NCI-H2107 treated with DMSO at 0.1 percent for 48 hours (cell line): ENCODE data around the gene SMIM43.

Source experiments
- DNase-seq: peaks from one replicate; lab custom pipeline; 2025; ENCODE audit not compliant: unreplicated experiment; lab: John Stamatoyannopoulos, UW

SMIM43 gene

DNA sequence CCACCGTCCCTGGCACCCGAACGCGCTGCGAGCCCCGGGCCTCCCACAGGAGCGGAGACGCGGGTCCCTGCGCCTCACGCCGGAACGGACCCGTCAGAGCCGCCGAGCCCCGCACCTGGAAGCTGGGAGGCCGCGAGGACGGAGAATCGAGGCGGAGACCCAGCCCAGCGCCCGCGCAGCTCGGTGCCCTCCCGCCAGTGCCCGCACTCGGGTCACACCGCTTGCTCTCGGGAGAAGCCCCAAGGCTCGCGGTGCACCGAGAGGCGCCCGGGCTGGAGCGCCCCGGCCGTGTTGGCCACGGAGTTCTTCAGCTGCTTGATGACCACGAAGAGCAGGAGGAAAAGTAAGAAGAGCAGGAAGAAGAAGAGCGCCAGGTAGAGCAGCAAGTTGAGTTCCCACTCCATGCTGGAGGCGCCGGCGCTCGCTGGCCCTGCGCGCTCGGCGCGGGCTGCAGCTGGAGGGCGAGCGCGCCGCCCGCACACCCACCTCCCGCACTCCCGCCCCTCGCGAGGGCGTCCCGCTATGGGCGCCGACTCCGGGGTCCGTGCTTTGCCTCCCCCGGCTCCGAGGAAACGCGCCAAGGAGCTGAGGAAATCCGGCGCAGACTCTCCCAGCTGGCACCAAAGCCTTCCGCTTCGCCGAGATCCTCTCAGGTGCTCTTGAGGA lies at the start of gene SMIM43:
SMIM43 (minus strand) TSS at position 463 of the 666 bp plus-strand sequence; CDS start at position 404, 59 bp downstream.
- no peak for DNase-seq

DNA sequence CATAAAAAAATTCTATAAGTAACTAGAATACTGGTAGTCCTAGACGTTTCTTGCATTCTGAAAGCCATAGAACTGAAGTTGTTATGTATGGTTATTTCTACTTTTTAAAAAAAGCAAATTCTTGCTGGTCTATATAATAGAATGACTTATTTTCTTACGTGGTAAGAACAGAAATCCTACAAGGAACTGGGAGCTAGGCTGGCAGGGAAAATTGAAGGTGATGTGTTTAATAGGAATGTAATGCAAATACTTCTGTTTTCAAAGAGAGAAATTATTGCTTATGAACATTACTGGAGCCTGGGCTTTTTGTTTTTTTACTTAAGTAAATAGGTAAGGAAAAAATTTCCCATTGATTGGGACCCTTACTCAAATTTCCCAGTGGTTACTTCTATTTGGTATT lies 49.8 kb upstream of the SMIM43 start:
- no peak for DNase-seq

DNA sequence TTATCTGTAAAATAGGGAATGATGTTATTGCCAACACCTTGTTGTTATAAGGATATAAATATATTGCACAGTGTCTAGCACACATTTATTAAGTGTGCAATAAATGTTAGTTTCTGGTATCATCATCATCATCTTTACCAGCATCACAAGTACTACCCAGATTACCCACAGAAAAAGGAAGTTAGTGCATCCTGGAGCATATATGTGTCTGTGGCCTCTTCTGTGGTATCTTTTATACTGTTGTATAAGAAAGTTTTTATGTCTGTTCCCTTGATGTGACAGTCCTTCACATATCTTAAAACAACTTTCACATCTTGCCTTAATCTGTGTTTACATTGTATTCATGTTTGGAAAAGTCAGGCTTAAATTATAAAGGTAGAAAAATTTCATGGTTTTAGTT lies 46.2 kb upstream of the SMIM43 start:
- DNase-seq: no peak

DNA sequence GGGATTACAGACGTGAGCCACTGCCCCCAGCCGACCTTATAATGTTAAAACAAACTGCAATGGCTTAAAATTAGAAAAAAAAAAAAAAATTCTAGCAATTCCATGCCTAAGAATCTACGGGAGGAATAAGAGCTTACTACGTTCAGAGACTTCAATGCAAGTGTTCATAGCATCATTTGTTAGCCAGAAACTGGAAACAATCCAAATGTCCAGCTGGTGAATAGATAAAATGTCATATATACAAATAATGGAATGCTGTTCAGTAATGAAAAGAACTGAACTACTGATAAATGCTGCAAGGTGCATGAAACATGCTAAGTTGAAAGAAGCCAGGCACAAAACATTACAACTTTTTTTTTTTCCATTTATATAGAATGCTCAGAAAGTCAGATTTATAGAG lies 41.4 kb upstream of the SMIM43 start:
- no peak for DNase-seq

DNA sequence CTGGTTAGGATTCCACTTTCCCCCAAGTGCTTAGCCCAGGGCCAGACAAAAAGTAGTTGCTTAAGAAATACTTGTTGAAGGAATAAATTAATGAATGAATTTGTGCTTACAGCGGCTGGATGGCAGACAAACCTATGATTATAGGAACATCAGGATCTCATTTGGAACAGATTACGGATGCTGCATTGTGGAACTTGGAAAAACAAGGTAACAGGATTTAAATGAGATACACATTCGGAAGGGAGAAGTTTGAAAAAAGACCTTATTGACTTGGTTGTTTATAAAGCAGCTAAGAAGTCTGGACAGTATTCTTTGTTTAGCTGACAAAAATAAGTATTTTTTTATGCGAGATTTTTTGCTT lies 36.7 kb upstream of the SMIM43 start:
- DNase-seq: no peak

DNA sequence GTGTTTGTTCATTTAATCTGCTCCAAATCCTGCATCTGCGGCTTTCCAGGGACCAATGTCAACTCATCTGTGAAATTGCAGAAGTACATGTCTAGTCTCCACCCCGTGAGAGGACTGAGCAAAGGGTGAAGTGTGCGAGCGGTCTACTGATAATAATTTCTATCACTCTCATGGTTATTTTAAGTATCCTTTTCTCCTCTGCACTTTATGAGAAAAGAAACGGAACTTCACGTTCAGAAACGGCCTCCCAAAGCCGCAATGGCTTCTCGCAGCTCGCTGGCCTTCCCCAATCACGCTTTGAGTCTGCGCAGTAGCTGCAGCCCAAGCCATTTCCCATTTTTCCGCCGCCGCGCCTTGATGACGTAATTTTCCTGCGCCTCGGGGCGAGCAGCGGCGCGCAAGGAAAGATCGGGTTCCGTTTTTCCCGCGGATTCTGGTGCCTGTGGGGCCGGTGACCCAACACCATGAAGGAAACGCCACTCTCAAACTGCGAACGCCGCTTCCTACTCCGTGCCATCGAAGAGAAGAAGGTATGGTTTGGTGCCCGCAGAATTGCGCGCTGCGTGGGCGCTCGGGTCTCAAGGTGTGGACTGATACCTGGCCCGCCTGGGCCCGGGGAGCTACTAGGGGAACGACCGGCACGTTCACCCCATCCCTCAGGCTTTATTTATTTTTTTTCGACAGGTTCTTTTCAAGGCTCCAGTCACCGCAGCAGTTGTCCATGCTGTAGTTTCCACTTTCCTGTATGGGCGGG lies 36.2 kb upstream of the SMIM43 start, which contains the start of gene EXOSC9:
EXOSC9 (plus strand) TSS at position 363 of the 754 bp plus-strand sequence; CDS start at position 465, 102 bp downstream.
- peak; percentile 63 for DNase-seq

DNA sequence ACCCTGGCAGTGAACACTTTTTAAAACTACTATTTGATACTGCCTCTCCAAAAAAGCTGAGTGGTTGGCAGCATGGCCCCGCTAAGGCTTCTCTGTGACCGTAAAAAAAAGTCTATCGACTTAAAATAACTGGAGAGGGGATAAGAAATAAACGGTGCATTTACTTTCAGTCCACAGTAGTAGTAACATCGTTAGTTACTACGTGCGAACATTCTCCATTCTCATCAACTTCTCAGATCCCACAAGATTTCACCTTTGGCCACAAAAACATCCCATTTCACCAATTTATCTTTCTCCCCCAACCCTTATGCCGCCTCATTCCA lies 35.6 kb upstream of the SMIM43 start:
- DNase-seq: no peak

DNA sequence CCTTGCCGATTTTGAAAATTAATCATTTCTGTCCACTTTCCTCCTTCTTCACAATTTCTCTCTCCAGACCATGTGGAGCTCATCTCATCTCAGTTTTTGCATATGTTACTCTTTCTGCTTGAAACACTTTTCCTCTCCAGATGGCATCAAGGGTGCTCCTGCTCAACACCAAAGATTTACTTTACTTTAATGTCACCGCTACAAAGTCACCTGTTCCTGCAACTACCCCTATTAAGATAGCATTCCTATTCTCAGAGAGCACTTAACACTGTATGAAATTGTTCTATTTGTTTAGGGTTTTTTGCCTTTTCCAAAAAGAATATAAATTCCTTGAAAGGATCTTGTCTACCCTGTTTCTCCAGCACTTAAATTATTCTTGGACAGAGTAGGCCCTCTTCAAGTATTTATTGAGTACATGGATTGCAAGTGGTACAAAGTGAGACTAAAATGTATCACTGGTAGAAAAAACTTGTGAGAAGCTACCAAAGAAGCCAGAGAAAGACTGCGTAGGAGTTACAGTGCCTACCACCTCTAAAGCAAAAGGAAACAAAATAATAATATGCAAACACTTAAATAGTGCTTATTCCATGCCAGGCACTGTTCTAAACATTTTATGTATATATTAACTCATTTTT lies 35.0 kb upstream of the SMIM43 start:
- no peak for DNase-seq

DNA sequence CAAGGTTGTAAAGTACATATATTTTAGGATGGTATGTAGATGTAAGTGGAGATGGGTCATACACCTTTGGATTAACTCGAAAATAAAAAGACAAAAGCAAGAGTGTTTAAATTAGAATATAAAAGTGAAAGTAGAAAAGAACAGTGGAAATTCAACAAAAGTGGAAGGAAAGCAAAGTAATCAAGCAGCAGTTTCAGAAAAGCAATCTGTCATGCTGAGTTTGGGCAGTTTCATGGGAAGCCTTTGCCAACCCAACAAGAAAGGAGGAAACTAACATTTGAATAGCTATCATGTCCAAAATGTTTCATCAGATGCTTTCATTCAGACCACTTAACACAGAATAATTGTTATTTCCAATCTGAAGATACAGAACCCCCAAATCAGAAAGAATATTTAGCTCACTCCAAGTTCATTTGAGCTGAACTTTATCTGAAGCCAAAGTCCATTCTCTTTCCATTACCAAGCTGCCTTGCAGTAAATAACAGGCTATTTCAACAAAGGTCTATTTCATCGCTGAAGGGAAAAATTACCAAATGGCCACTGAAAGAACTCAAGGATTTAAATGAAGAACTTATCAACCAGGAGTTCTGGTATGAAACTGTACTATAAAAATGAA lies 34.4 kb upstream of the SMIM43 start:
- no peak for DNase-seq

DNA sequence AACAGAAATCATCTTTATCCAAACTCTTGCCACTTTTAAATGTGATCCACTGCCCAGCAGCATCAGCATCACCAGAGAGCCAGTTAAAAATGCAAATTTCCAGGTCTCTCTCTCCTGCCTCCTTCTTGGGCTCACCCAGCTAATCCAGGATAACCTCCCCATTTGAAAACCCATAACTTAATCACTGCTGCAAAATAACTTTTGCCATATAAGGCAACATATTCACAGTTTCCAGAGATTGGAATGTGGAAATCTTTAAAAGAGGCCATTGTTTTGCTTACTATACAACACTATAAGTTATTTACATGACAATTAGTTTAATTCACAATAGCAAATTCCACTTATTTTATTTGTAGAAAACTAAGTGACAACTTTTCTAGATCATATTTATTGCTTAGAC lies 31.3 kb upstream of the SMIM43 start:
- no peak for DNase-seq

DNA sequence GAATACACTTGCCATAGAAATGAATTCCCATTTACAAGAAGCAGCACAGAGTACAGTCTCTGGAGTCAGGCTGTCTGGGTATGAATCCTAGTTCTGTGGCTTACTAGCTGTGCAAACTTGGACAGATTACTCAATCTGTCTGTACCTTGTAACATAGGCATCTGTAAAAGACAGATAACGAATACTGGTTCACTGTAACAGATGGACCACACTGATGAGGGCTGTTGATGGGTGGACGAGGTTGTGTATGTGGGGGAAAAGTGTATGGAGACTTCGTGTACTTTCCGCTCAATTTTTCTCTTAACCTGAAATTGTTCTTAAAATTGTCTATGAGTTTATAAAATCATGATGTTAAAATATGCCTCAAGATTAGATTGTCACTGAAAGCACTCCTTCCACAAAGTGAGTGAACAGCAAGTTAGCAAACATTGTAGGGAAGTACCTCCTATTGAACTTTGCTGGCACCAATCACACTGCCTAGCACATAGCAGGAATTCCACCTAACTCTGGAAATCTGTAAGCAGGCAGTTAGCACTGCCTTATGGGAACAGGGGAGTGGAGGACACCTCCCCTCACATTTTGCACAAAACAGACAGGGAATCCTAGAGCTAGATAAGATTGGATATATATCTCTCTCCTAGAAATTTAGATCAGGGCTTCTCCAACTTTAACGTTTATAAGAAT lies 29.7 kb upstream of the SMIM43 start:
- no peak for DNase-seq

DNA sequence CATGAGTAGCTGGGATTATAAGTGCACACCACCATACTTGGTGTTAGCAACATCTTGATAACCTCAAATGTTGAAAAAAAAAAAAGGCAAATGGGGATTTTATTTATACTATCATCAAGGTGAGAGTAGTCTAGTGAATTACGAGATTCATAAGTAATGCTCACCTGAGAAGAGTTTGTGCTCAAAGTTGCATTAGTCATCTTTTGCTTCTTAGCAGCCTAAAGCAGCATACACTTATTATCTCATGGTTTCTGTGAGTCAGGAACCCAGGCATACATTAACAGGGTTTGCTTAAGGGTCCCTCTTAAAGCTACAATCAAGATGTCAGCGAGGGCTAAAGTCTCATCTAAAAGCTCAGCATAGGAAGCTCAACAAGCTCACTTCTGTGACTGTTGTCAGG lies 28.0 kb upstream of the SMIM43 start:
- no peak for DNase-seq

DNA sequence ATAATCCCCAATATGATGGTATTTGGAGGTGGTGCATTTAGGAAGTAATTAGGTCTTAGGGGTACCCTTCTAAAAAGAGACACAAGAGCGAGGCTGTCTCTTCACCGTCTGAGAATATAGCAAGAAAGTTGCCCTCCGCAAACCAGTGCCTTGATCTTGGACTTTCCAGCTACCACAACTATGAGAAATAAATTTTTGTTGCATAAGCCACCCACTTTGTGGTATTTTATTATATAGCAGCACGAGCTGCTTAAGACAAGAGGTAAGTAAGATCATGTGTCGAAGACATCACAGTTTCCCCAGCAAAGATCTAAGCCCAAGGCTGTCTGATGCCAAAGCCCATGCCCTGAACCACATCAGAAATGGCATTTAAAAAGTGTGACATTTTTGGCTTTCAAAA lies 26.5 kb upstream of the SMIM43 start:
- DNase-seq: no peak

DNA sequence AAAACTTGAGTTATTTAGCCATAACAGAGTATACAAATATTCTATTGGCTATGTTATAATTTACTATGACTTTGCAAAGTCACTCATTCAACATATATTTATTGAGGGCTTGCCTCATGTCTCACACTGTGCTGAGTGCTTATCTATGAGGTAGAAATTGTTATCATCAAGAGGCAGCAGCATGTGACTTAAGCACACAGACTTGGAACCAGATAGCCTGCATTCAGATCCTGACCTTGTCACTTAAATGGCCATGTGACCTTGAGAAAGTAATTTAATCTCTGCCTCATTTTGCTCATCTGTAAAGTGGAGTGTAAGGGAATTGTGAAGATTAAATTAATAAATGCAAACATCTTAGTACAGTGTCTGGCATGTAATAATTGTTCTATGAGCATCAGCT lies 26.0 kb upstream of the SMIM43 start:
- no peak for DNase-seq

DNA sequence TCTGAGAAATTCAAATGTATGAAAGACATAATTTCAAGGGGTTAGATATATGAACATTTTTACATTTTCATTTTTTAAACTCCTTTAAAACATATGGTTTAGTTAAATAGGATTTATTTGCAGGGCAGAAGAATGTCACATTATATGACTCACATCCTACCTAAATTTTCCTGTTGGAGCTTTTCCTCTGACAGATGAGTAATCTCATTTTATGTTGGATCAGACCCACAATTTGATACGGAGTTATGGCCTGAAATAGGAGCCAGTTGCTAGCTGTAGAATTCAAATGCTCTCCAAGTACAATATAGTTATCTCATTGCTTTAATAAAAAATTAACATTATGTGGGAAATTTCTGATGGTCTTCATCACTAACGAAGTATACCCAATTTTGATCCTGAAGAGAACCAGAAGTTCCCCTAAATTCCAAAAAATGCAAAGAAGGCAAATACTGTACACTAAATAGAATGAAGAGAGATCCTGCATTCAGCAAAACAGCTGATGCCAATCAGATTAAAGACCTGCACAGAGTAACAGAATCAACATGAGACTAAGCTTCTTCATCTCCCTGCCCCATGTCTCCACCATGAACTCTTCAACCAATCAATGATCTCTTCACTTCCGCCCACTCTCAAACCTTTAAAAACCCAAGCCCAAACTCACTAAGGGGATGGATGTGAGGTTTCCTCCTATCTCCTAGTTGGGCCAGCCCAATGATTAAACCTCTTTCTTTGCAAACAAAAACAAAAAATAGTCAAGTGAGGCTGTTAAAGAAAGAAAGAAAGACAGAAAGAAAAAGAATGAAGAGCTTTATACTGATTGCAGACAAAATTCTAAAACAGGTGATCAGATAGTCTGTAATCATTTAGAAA lies 25.2 kb upstream of the SMIM43 start:
- DNase-seq: no peak

DNA sequence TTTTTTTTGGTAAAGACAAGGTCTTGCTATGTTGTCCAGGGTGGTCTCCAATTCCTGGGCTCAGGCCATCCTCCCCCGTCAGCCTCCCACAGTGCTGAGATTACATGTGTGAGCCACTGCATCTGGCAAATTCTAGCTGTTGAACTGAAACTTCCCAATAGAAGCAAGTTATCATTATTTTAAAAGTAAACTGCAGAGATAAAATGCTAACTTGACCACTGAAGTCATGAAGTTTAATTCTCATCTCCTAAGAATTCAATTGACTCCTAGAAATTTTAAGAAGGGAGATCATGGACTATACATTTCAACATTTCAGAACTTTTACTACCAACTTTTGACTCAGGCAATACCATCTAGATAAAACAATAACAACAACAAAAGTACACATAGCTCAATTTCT lies 24.5 kb upstream of the SMIM43 start:
- no peak for DNase-seq

DNA sequence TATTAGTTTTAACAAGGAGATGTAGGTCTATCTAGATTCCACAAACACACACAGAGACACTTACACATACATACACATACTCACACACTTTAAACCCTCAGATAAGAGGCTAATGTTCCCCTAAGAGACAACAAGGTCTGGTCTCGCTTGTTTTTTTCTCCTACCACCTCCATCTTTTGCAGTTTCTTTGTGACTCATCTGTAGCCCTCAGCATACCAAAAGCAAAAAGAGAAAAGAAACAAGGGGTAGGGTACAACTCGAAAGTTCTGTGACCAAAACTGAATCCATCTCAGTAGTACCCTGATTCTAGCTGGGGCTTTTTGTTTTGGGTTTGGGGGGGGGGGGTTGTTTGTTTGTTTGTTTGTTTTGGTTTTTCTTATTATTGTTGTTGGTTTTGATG lies 23.9 kb upstream of the SMIM43 start:
- no peak for DNase-seq

DNA sequence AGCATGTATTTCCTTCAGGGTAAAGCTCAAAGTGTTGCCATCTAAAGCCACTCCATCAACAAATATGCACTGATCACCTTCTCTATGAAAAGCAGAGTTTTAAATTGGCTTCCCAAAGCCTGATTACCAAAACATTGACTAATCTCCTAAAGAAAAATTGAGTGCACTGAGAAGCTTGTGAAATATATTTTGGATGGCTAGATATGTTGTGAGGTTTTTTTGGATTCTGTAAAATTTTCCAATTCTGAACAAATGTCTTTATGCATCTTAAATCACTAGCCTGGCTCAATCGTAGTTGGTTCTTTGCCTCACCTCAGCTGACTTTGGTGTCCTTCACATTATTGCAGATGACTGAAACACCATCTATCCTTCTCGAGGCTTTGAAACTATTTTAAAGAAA lies 21.3 kb upstream of the SMIM43 start:
- DNase-seq: no peak

DNA sequence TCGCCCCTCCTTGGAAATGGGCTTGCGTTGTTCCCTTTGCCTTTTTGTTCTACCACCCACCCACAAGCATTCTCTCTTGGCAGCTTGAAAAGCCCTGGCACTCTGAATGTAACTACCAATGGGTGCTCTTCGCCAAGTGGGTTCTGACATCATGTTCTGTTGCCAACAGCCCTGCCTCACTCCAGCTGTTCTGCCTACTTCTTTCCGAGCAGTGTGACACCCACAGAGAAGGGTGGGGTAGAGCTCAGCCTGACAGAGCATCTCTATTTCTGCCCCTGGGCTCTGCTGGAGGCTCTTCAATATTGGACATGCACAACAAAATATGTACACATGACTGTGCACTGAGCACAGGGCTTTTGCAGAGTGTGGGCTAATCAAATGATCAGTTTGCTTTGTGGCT lies 20.5 kb upstream of the SMIM43 start:
- no peak for DNase-seq

DNA sequence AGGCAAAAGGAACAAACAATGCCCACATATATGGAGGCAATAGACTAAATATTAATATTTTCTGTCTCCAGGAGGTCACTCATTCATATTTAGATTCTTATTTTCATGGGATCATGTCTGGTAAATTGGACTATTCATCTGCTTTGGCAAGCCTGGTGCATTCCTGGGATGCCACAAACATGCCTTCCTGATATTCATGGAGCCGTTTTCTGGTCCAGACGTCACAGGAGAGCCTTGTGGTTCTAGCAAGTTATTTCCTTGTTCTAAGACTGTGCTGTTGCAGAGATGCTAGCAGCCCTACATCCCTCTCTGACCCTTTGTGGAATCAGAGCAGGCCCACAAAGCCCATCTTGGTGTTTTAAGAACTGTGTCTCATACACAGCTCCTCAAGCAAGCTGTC lies 20.0 kb upstream of the SMIM43 start:
- DNase-seq: no peak
